GM10266 (cell line): ENCODE measurements around the gene CAMK1D.
"Not testable (repeated sequence)": the region's sequence is repeated elsewhere in the genome, so short reads cannot be mapped to it uniquely, and the experiment has no call there.

ENCODE experiments used
- DNase-seq: peaks from one replicate; pipeline ENCODE4 v3.0.0; 2012; ENCODE audit errors: extremely low spot score
- CTCF ChIP-seq: IDR thresholded peaks from 2 replicates; pipeline ENCODE4 v1.5.1; 2012; ENCODE audit warnings: mild to moderate bottlenecking, low read depth; ENCODE audit not compliant: control insufficient read depth, insufficient read depth; ENCODE audit errors: missing control alignments

The CAMK1D gene

GRCh38 chr10:12351447-12351846, 2.1 kb downstream of the CAMK1D start:
- TF ChIP-seq CTCF: no peak
- no peak for DNase-seq

- TF ChIP-seq CTCF: no peak
- DNase-seq: no peak
Measured at GRCh38 chr10:12351889-12352288, 2.5 kb downstream of the CAMK1D start.

GRCh38 chr10:12353399-12354242, 4.3 kb downstream of the CAMK1D start:
- no peak for TF ChIP-seq CTCF

GRCh38 chr10:12354696-12355095, 5.3 kb downstream of the CAMK1D start:
- DNase-seq: not testable (repeated sequence)

More at GRCh38 chr10:12353399-12354242, 4.3 kb downstream of the CAMK1D start:
- no peak for DNase-seq

GRCh38 chr10:12355384-12355783, 6.0 kb downstream of the CAMK1D start:
- DNase-seq: peak; percentile 54
- TF ChIP-seq CTCF: no peak

- no peak for TF ChIP-seq CTCF
- no peak for DNase-seq
Measured at GRCh38 chr10:12357525-12358151, 8.3 kb downstream of the CAMK1D start.

GRCh38 chr10:12358863-12359564, 9.7 kb downstream of the CAMK1D start:
- DNase-seq: no peak
- TF ChIP-seq CTCF: no peak
